ENCODE results near the gene ADGRD1. TPM values are rescaled to one million over a fixed set of nuclear protein-coding genes. Genes with fewer than 3 reads are reported as not detected.

Gene ADGRD1
- total RNA-seq, 1 experiment from 2014 or later = 0.77 TPM

DNA sequence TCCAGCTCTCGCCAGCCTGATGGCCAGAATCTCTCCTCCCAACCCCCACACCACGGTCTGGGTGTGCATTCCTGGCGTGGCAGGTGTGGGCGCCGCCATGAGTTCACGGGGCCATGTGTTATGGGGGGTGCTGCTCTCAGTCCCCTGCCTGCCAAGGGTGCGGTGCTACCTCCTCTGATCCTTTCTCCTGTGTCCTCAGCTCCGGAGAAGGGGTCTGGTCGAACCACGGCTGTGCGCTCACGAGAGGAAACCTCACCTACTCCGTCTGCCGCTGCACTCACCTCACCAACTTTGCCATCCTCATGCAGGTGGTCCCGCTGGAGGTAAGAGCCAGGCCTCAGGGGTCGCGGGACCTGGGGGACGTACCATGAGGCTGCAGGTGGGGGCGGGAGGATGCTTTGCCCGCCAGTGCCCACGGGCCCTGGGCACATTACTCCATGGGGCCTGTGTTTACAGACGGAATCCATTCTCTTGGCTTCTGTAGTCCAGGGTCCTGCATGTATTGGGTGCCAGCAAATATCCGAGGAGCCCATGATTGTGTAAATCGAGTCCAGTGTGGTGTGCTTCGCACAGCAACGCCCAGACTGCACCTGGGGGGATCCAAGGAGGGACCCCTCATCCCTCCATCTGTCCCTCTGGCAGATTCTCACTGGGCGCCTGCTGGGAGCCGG lies 130.8 kb downstream of the ADGRD1 start:
- DNase-seq (ENCODE audit: low spot score) = peak; percentile 6
- TF ChIP-seq GTF2I (CRISPR knock-in tag; conservative IDR thresholded peaks at IDR 0.05) (no peak), ZNF138 (CRISPR knock-in tag; conservative IDR thresholded peaks at IDR 0.05) (no peak), TCF7 (CRISPR knock-in tag; IDR thresholded peaks at IDR 0.05; ENCODE audit: low read depth) (no peak)
- POLR2A ChIA-PET = no interaction called here
- no peak for ATAC-seq
- Mint-ChIP-seq H3K4me3 (no peak overlapping the region), H3K36me3 (no peaks in the 10 kb centered on the region), H3K27me3 (ENCODE audit: low read depth) (no peaks in the 10 kb centered on the region), H3K4me1 (no peaks in the 10 kb centered on the region), H3K27ac (no peak overlapping the region), H3K9me3 (peaks cover 13% of the 10 kb centered on the region)
- CTCF ChIA-PET = interaction anchor here (1.0 kb wide), 1 partner anchor 168 kb away, joined by 3 read pairs; no protein-coding TSS in a partner anchor

GRCh38 chr12:131085125-131085815 lies 131.6 kb downstream of the ADGRD1 start:
- Mint-ChIP-seq H3K4me1 (no peaks in the 10 kb centered on the region), H3K9me3 (peaks cover 6% of the 10 kb centered on the region; the same call in 1 of the 2 replicates), H3K4me3 (no peak overlapping the region), H3K27me3 (ENCODE audit: low read depth) (no peaks in the 10 kb centered on the region), H3K36me3 (no peaks in the 10 kb centered on the region), H3K27ac (no peak overlapping the region)
- POLR2A ChIA-PET = no interaction called here
- TF ChIP-seq ZNF423 (CRISPR knock-in tag; IDR thresholded peaks at IDR 0.05) (no peak), NR3C1 (CRISPR knock-in tag; conservative IDR thresholded peaks at IDR 0.05; ENCODE audit: low read depth) (no peak), SP1 (CRISPR knock-in tag; conservative IDR thresholded peaks at IDR 0.05) (no peak), OVOL2 (CRISPR knock-in tag; IDR thresholded peaks at IDR 0.05; ENCODE audit: borderline replicate concordance) (no peak), ZNF317 (CRISPR knock-in tag; IDR thresholded peaks at IDR 0.05; ENCODE audit: borderline replicate concordance, low read depth) (no peak), SMAD3 (CRISPR knock-in tag; IDR thresholded peaks at IDR 0.05; ENCODE audit: borderline replicate concordance) (no peak), ZNF671 (CRISPR knock-in tag; IDR thresholded peaks at IDR 0.05) (no peak), ATF1 (CRISPR knock-in tag; IDR thresholded peaks at IDR 0.05) (no peak), NFE2L1 (CRISPR knock-in tag; IDR thresholded peaks at IDR 0.05) (no peak)
- TF ChIP-seq, protein P1, sequence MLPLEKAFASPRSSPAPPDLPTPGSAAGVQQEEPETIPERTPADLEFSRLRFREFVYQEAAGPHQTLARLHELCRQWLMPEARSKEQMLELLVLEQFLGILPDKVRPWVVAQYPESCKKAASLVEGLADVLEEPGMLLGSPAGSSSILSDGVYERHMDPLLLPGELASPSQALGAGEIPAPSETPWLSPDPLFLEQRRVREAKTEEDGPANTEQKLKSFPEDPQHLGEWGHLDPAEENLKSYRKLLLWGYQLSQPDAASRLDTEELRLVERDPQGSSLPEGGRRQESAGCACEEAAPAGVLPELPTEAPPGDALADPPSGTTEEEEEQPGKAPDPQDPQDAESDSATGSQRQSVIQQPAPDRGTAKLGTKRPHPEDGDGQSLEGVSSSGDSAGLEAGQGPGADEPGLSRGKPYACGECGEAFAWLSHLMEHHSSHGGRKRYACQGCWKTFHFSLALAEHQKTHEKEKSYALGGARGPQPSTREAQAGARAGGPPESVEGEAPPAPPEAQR (CRISPR knock-in tag; IDR thresholded peaks at IDR 0.05) = no peak
- TF ChIP-seq, protein P2, sequence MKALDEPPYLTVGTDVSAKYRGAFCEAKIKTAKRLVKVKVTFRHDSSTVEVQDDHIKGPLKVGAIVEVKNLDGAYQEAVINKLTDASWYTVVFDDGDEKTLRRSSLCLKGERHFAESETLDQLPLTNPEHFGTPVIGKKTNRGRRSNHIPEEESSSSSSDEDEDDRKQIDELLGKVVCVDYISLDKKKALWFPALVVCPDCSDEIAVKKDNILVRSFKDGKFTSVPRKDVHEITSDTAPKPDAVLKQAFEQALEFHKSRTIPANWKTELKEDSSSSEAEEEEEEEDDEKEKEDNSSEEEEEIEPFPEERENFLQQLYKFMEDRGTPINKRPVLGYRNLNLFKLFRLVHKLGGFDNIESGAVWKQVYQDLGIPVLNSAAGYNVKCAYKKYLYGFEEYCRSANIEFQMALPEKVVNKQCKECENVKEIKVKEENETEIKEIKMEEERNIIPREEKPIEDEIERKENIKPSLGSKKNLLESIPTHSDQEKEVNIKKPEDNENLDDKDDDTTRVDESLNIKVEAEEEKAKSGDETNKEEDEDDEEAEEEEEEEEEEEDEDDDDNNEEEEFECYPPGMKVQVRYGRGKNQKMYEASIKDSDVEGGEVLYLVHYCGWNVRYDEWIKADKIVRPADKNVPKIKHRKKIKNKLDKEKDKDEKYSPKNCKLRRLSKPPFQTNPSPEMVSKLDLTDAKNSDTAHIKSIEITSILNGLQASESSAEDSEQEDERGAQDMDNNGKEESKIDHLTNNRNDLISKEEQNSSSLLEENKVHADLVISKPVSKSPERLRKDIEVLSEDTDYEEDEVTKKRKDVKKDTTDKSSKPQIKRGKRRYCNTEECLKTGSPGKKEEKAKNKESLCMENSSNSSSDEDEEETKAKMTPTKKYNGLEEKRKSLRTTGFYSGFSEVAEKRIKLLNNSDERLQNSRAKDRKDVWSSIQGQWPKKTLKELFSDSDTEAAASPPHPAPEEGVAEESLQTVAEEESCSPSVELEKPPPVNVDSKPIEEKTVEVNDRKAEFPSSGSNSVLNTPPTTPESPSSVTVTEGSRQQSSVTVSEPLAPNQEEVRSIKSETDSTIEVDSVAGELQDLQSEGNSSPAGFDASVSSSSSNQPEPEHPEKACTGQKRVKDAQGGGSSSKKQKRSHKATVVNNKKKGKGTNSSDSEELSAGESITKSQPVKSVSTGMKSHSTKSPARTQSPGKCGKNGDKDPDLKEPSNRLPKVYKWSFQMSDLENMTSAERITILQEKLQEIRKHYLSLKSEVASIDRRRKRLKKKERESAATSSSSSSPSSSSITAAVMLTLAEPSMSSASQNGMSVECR (CRISPR knock-in tag; IDR thresholded peaks at IDR 0.05; ENCODE audit: borderline replicate concordance) = no peak
- ATAC-seq (no peak), DNase-seq (ENCODE audit: low spot score) (peak; percentile 5)
- CTCF ChIA-PET = no interaction called here

GRCh38 chr12:131085816-131086591 lies 132.3 kb downstream of the ADGRD1 start:
- Mint-ChIP-seq H3K9me3 (peaks cover 4% of the 10 kb centered on the region; the same call in 1 of the 2 replicates), H3K36me3 (no peaks in the 10 kb centered on the region), H3K4me3 (no peak overlapping the region), H3K4me1 (no peaks in the 10 kb centered on the region), H3K27me3 (ENCODE audit: low read depth) (no peaks in the 10 kb centered on the region), H3K27ac (no peak overlapping the region)
- ChIA-PET CTCF (interaction anchor here (0.7 kb wide), 1 partner anchor 256 kb away, joined by 3 read pairs; no protein-coding TSS in a partner anchor), POLR2A (no interaction called here)
- DNase-seq (ENCODE audit: low spot score) = no peak
- no peak for ATAC-seq
- TF ChIP-seq, protein P3, sequence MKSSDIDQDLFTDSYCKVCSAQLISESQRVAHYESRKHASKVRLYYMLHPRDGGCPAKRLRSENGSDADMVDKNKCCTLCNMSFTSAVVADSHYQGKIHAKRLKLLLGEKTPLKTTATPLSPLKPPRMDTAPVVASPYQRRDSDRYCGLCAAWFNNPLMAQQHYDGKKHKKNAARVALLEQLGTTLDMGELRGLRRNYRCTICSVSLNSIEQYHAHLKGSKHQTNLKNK (CRISPR knock-in tag; IDR thresholded peaks at IDR 0.05) = no peak
- TF ChIP-seq, protein P2 (CRISPR knock-in tag; IDR thresholded peaks at IDR 0.05; ENCODE audit: borderline replicate concordance) = no peak
- no peak for TF ChIP-seq TEAD1 (CRISPR knock-in tag; IDR thresholded peaks at IDR 0.05)
- TF ChIP-seq JAZF1 (CRISPR knock-in tag; IDR thresholded peaks at IDR 0.05) = no peak
- no peak for TF ChIP-seq SMAD3 (CRISPR knock-in tag; IDR thresholded peaks at IDR 0.05; ENCODE audit: borderline replicate concordance)
- TF ChIP-seq, protein P4, sequence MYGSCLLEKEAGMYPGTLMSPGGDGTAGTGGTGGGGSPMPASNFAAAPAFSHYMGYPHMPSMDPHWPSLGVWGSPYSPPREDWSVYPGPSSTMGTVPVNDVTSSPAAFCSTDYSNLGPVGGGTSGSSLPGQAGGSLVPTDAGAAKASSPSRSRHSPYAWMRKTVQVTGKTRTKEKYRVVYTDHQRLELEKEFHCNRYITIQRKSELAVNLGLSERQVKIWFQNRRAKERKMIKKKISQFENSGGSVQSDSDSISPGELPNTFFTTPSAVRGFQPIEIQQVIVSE (CRISPR knock-in tag; IDR thresholded peaks at IDR 0.05; ENCODE audit: borderline replicate concordance) = no peak

All from WTC11 (cell line).